Gastroesophageal sphincter (tissue), 4 donors: ENCODE data around the gene TENM3. TPM values are rescaled to one million over a fixed set of nuclear protein-coding genes. Genes with fewer than 3 reads are reported as not detected.

Source experiments
- ATAC-seq: fragments of 150-250 bp; one replicate; pipeline ENCODE4 v1.9.1; 2016; ENCODE audit warnings: mild to moderate bottlenecking, moderate library complexity
- H3K27ac ChIP-seq, 4 donors: fragments of 200-600 bp; sonication (generic) in 3 of 4; 1 replicate in 3 of 4; 2 replicates in 1 of 4; pipeline ENCODE4 v1.5.1; 2016 to 2019
- H3K27me3 ChIP-seq: fragments of 200-600 bp; sonication (generic); one replicate; pipeline ENCODE4 v1.5.1; 2019
- H3K36me3 ChIP-seq, 2 donors: fragments of 200-600 bp; sonication (generic); one replicate each; pipeline ENCODE4 v1.5.1; 2019; ENCODE audit warnings: control low read depth in 1 of 2
- H3K4me1 ChIP-seq, 3 donors: fragments of 200-600 bp; sonication (generic); 1 replicate in 2 of 3; 2 replicates in 1 of 3; pipeline ENCODE4 v1.5.1; 2016 to 2019; ENCODE audit warnings: control low read depth in 2 of 3
- H3K4me3 ChIP-seq, 2 donors: fragments of 200-600 bp; sonication (generic); one replicate each; pipeline ENCODE4 v1.5.1; 2019; ENCODE audit warnings: mild to moderate bottlenecking in 1 of 2, moderate library complexity in 1 of 2
- H3K9me3 ChIP-seq, 3 donors: fragments of 200-600 bp; sonication (generic); one replicate each; pipeline ENCODE4 v1.5.1; 2017 to 2019; ENCODE audit warnings: control low read depth in 2 of 3
- CTCF ChIP-seq, 4 experiments: fragments of 200-600 bp in 2 of 4; fragments of 450-650 bp in 2 of 4; sonication (generic) in 1 of 4; IDR thresholded peaks; one replicate each; pipeline ENCODE4 v1.5.1; 2017 to 2019; ENCODE audit warnings: antibody characterized with exemption in 4 of 4, mild to moderate bottlenecking in 2 of 4, moderate library complexity in 2 of 4
- EP300 ChIP-seq: sonication (generic); formaldehyde crosslinking; IDR thresholded peaks from one replicate; pipeline ENCODE4 v1.6.1; 2017; ENCODE audit warnings: antibody characterized with exemption, mild to moderate bottlenecking
- POLR2A ChIP-seq, 2 donors: fragments of 450-650 bp; IDR thresholded peaks; one replicate each; pipeline ENCODE4 v1.6.1; 2017; ENCODE audit warnings: antibody characterized with exemption in 2 of 2, mild to moderate bottlenecking in 2 of 2, moderate library complexity in 1 of 2
- POLR2AphosphoS5 ChIP-seq: sonication (generic); formaldehyde crosslinking; IDR thresholded peaks from one replicate; pipeline ENCODE4 v1.6.1; 2017; ENCODE audit warnings: antibody characterized with exemption
- WGBS, 2 donors: methylation state at CpG; one replicate each; pipeline ENCODE4 v1.1.5; 2018; ENCODE audit warnings: low coverage in 1 of 2; 5-methylcytosine and 5-hydroxymethylcytosine counted together
- total RNA-seq, 4 donors: library from RNA; depleted of rRNA; stranded (reverse); fragments of >200 nt; gene quantifications; one replicate each; pipeline ENCODE4 v1.1.0, GENCODE V29; 2016

The TENM3 gene
- total RNA-seq, 4 donors from 2014 or later = 8.2 to 39.9 (median 15.8) TPM

- Histone ChIP-seq H3K36me3 (no peaks in the 10 kb centered on the region), H3K27ac (no peak overlapping the region)
Measured at GRCh38 chr4:182320580-182320979, 77.4 kb downstream of the TENM3 start.

GRCh38 chr4:182324282-182324681, 81.1 kb downstream of the TENM3 start:
- Histone ChIP-seq H3K27ac (no peak overlapping the region), H3K36me3 (no peaks in the 10 kb centered on the region)
- WGBS, 2 donors = 95 to 97% methylated on average over 8 to 10 of the region's 10 CpGs

More at GRCh38 chr4:182320580-182320979, 77.4 kb downstream of the TENM3 start:
- Histone ChIP-seq H3K4me3 (no peak overlapping the region), H3K9me3 (no peaks in the 10 kb centered on the region), H3K4me1 (no peaks in the 10 kb centered on the region), H3K27me3 (no peaks in the 10 kb centered on the region)
- no peak for ATAC-seq
- 69 to 73% methylated on average over 3 of the region's 3 CpGs for WGBS, 2 donors
- TF ChIP-seq EP300 = no peak

GRCh38 chr4:182325397-182325796, 82.2 kb downstream of the TENM3 start:
- ATAC-seq = no peak
- H3K4me3 ChIP-seq = no peak overlapping the region
- no peaks in the 10 kb centered on the region for H3K9me3 ChIP-seq
- H3K27me3 ChIP-seq = no peaks in the 10 kb centered on the region
- no peaks in the 10 kb centered on the region for H3K36me3 ChIP-seq
- no peaks in the 10 kb centered on the region for H3K4me1 ChIP-seq
- TF ChIP-seq POLR2A (IDR thresholded peaks at IDR 0.05) = no peak
- no peak for TF ChIP-seq CTCF (IDR thresholded peaks at IDR 0.05)
- no peak for TF ChIP-seq POLR2AphosphoS5
- no peak for TF ChIP-seq EP300
- no peak overlapping the region for H3K27ac ChIP-seq
- 57 to 64% methylated on average over 2 to 3 of the region's 3 CpGs for WGBS, 2 donors

More at GRCh38 chr4:182324282-182324681, 81.1 kb downstream of the TENM3 start:
- no peak for ATAC-seq
- H3K4me3 ChIP-seq = no peak overlapping the region
- H3K4me1 ChIP-seq = no peaks in the 10 kb centered on the region
- no peaks in the 10 kb centered on the region for H3K27me3 ChIP-seq
- no peaks in the 10 kb centered on the region for H3K9me3 ChIP-seq
- TF ChIP-seq CTCF (IDR thresholded peaks at IDR 0.05) = no peak

- no peaks in the 10 kb centered on the region for H3K9me3 ChIP-seq
- 29 to 68% methylated on average over 8 to 14 of the region's 16 CpGs for WGBS, 2 donors
- no peak for TF ChIP-seq POLR2AphosphoS5
- TF ChIP-seq EP300 = no peak
- no peak for TF ChIP-seq POLR2A (IDR thresholded peaks at IDR 0.05)
- no peak for TF ChIP-seq CTCF (IDR thresholded peaks at IDR 0.05)
- no peak for ATAC-seq
- H3K27me3 ChIP-seq = no peaks in the 10 kb centered on the region
- no peaks in the 10 kb centered on the region for H3K4me1 ChIP-seq
- H3K36me3 ChIP-seq = no peaks in the 10 kb centered on the region
- H3K4me3 ChIP-seq = no peak overlapping the region
- no peak overlapping the region for H3K27ac ChIP-seq
Measured at GRCh38 chr4:182325848-182326255, 82.7 kb downstream of the TENM3 start.

GRCh38 chr4:182328505-182328904, 85.3 kb downstream of the TENM3 start:
- TF ChIP-seq POLR2A (IDR thresholded peaks at IDR 0.05) (no peak), CTCF (IDR thresholded peaks at IDR 0.05) (no peak), POLR2AphosphoS5 (no peak), EP300 (no peak)
- Histone ChIP-seq H3K27me3 (no peaks in the 10 kb centered on the region), H3K9me3 (no peaks in the 10 kb centered on the region), H3K36me3 (no peaks in the 10 kb centered on the region), H3K27ac (no peak overlapping the region), H3K4me1 (no peaks in the 10 kb centered on the region), H3K4me3 (no peak overlapping the region)
- no peak for ATAC-seq
- 65 to 67% methylated on average over 3 to 6 of the region's 7 CpGs for WGBS, 2 donors

- Histone ChIP-seq H3K27me3 (no peaks in the 10 kb centered on the region), H3K27ac (no peak overlapping the region), H3K9me3 (no peaks in the 10 kb centered on the region), H3K36me3 (no peaks in the 10 kb centered on the region), H3K4me3 (no peak overlapping the region), H3K4me1 (no peaks in the 10 kb centered on the region)
- ATAC-seq = no peak
- WGBS, 2 donors = 85 to 88% methylated on average over 1 of the region's 1 CpG
- TF ChIP-seq POLR2A (IDR thresholded peaks at IDR 0.05) = no peak
- no peak for TF ChIP-seq EP300
- no peak for TF ChIP-seq CTCF (IDR thresholded peaks at IDR 0.05)
Measured at GRCh38 chr4:182337366-182337765, 94.2 kb downstream of the TENM3 start.
